ENCODE results near the gene GIMAP1. TPM values are rescaled to one million over a fixed set of nuclear protein-coding genes. Genes with fewer than 3 reads are reported as not detected.

GIMAP1 gene
- total RNA-seq, 1 experiment from 2014 or later: not detected

- TF ChIP-seq TEAD1 (CRISPR knock-in tag; IDR thresholded peaks at IDR 0.05) (no peak), TEAD4 (CRISPR knock-in tag; IDR thresholded peaks at IDR 0.05) (no peak), JUN (CRISPR knock-in tag; IDR thresholded peaks at IDR 0.05) (no peak), PREB (CRISPR knock-in tag; IDR thresholded peaks at IDR 0.05; ENCODE audit: borderline replicate concordance) (no peak), OVOL2 (CRISPR knock-in tag; IDR thresholded peaks at IDR 0.05; ENCODE audit: borderline replicate concordance) (no peak), ZNF416 (CRISPR knock-in tag; IDR thresholded peaks at IDR 0.05) (no peak), ZNF232 (CRISPR knock-in tag; IDR thresholded peaks at IDR 0.05) (no peak), RORB (CRISPR knock-in tag; IDR thresholded peaks at IDR 0.05) (no peak), CREM (CRISPR knock-in tag; IDR thresholded peaks at IDR 0.05) (no peak), E2F4 (CRISPR knock-in tag; IDR thresholded peaks at IDR 0.05; ENCODE audit: borderline replicate concordance, low read depth) (no peak), AFF4 (CRISPR knock-in tag; IDR thresholded peaks at IDR 0.05; ENCODE audit: borderline replicate concordance) (no peak), E2F5 (CRISPR knock-in tag; IDR thresholded peaks at IDR 0.05) (no peak), ARID4B (CRISPR knock-in tag; IDR thresholded peaks at IDR 0.05; ENCODE audit: borderline replicate concordance) (no peak), TP53 (CRISPR knock-in tag; IDR thresholded peaks at IDR 0.05) (no peak), HMGXB4 (CRISPR knock-in tag; IDR thresholded peaks at IDR 0.05) (no peak), ZBTB43 (CRISPR knock-in tag; IDR thresholded peaks at IDR 0.05) (no peak)
- H3K27ac Mint-ChIP-seq: no peak overlapping the region
- H3K27me3 Mint-ChIP-seq (ENCODE audit: low read depth): peaks cover 46% of the 10 kb centered on the region
- H3K4me1 Mint-ChIP-seq: no peaks in the 10 kb centered on the region
- peaks cover 2% of the 10 kb centered on the region; the same call in 1 of the 2 replicates for H3K36me3 Mint-ChIP-seq
- no peak overlapping the region for H3K4me3 Mint-ChIP-seq
- H3K9me3 Mint-ChIP-seq: peaks cover 20% of the 10 kb centered on the region
- ATAC-seq (no peak), DNase-seq (ENCODE audit: low spot score) (no peak)
- ChIA-PET POLR2A (no interaction called here), CTCF (no interaction called here)
These were observed 47.9 kb upstream of the GIMAP1 start for GRCh38 chr7:150668472-150668911.

All from WTC11 (cell line).